ENCODE data around the gene ZDHHC22. TPM values are rescaled to one million over a fixed set of nuclear protein-coding genes. Genes with fewer than 3 reads are reported as not detected.

ZDHHC22 gene
- total and polyA plus RNA-seq, 2 experiments from 2014 or later: 17.6 to 32.1 TPM

DNA sequence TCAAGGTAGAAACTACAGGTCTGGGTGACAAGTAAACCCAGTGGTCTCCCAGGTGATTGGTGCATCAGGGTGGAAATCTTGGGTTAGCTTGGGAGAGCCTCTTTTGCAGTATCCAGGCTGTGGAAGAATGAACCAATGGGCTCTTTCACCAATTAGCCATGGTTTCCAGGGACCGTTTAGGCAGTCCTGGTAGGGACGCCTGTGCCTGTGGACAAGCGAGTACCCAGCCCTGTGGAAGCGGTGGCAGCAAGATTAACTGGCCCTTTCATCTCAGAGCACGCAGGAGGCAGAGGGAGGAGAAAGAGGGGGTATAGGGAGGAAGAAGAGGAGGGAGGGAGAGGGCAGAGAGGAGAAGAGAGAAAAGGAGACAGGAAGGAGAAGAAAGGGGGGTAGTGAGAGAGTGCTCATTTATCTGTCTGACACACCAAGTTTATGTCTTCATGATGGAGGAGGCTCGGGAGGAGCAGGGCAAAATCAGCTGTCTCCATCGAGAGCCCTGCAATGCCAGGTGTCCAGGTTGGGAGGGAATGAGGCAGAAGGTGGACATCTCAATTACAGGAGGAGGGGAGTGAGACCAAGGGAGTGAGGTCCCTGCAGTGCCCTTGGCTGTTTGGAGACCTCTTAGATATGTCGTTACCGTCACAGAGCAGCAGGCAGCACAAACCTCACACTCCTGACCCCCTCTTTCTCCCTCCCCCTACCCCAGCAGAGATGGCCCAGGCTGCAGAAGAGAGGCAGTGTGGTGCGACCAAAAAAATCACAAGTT, 4.6 kb upstream of the ZDHHC22 start:
- no peak for DNase-seq (ENCODE audit: low spot score)
- no peaks in the 10 kb centered on the region for H3K27me3 ChIP-seq (ENCODE audit: insufficient read depth)
- no peaks in the 10 kb centered on the region for H3K9me2 ChIP-seq (ENCODE audit: insufficient read depth)
- H3K27ac ChIP-seq (ENCODE audit: low read depth): no peak overlapping the region
- no peak overlapping the region for H2AFZ ChIP-seq
- H3F3A ChIP-seq (replicated peaks; ENCODE audit: low read depth): peaks cover 13% of the 10 kb centered on the region
- TF ChIP-seq STAT1 (IDR thresholded peaks at IDR 0.05; ENCODE audit: unreplicated experiment): no peak
- TF ChIP-seq, protein P1, sequence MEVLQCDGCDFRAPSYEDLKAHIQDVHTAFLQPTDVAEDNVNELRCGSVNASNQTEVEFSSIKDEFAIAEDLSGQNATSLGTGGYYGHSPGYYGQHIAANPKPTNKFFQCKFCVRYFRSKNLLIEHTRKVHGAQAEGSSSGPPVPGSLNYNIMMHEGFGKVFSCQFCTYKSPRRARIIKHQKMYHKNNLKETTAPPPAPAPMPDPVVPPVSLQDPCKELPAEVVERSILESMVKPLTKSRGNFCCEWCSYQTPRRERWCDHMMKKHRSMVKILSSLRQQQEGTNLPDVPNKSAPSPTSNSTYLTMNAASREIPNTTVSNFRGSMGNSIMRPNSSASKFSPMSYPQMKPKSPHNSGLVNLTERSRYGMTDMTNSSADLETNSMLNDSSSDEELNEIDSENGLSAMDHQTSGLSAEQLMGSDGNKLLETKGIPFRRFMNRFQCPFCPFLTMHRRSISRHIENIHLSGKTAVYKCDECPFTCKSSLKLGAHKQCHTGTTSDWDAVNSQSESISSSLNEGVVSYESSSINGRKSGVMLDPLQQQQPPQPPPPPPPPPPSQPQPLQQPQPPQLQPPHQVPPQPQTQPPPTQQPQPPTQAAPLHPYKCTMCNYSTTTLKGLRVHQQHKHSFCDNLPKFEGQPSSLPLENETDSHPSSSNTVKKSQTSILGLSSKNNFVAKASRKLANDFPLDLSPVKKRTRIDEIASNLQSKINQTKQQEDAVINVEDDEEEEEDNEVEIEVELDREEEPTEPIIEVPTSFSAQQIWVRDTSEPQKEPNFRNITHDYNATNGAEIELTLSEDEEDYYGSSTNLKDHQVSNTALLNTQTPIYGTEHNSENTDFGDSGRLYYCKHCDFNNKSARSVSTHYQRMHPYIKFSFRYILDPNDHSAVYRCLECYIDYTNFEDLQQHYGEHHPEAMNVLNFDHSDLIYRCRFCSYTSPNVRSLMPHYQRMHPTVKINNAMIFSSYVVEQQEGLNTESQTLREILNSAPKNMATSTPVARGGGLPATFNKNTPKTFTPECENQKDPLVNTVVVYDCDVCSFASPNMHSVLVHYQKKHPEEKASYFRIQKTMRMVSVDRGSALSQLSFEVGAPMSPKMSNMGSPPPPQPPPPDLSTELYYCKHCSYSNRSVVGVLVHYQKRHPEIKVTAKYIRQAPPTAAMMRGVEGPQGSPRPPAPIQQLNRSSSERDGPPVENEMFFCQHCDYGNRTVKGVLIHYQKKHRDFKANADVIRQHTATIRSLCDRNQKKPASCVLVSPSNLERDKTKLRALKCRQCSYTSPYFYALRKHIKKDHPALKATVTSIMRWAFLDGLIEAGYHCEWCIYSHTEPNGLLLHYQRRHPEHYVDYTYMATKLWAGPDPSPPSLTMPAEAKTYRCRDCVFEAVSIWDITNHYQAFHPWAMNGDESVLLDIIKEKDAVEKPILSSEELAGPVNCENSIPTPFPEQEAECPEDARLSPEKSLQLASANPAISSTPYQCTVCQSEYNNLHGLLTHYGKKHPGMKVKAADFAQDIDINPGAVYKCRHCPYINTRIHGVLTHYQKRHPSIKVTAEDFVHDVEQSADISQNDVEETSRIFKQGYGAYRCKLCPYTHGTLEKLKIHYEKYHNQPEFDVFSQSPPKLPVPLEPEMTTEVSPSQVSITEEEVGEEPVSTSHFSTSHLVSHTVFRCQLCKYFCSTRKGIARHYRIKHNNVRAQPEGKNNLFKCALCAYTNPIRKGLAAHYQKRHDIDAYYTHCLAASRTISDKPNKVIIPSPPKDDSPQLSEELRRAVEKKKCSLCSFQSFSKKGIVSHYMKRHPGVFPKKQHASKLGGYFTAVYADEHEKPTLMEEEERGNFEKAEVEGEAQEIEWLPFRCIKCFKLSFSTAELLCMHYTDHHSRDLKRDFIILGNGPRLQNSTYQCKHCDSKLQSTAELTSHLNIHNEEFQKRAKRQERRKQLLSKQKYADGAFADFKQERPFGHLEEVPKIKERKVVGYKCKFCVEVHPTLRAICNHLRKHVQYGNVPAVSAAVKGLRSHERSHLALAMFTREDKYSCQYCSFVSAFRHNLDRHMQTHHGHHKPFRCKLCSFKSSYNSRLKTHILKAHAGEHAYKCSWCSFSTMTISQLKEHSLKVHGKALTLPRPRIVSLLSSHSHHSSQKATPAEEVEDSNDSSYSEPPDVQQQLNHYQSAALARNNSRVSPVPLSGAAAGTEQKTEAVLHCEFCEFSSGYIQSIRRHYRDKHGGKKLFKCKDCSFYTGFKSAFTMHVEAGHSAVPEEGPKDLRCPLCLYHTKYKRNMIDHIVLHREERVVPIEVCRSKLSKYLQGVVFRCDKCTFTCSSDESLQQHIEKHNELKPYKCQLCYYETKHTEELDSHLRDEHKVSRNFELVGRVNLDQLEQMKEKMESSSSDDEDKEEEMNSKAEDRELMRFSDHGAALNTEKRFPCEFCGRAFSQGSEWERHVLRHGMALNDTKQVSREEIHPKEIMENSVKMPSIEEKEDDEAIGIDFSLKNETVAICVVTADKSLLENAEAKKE (CRISPR knock-in tag; IDR thresholded peaks at IDR 0.05): no peak
- no peaks in the 10 kb centered on the region; the same call in 2 of the 3 replicates for H3K9me3 Mint-ChIP-seq
- peak overlapping the region; percentile 38; the same call in 1 of the 2 replicates for H3K4me3 ChIP-seq
- no peaks in the 10 kb centered on the region for H3K36me3 ChIP-seq (ENCODE audit: insufficient read depth)
- ATAC-seq: no peak
- H3K4me3 Mint-ChIP-seq: peak overlapping the region; percentile 21; the same call in 2 of the 3 replicates
- H3K4me2 ChIP-seq: peak overlapping the region; percentile 91
- H4K20me1 ChIP-seq (replicated peaks; ENCODE audit: insufficient read depth): no peaks in the 10 kb centered on the region
- no peak overlapping the region; the same call in 1 of the 2 replicates for H3K27ac Mint-ChIP-seq
- no peaks in the 10 kb centered on the region; the same call in 2 of the 3 replicates for H3K36me3 Mint-ChIP-seq (ENCODE audit: low read depth)
- peaks cover 9% of the 10 kb centered on the region for H3K27me3 Mint-ChIP-seq (ENCODE audit: insufficient read depth, low read depth, poor library complexity)
- H3K4me1 Mint-ChIP-seq: peaks cover 54% of the 10 kb centered on the region
- peaks cover 51% of the 10 kb centered on the region for H3K4me1 ChIP-seq (ENCODE audit: insufficient read depth)
- H3K79me2 ChIP-seq (replicated peaks; ENCODE audit: insufficient read depth): peaks cover 24% of the 10 kb centered on the region

DNA sequence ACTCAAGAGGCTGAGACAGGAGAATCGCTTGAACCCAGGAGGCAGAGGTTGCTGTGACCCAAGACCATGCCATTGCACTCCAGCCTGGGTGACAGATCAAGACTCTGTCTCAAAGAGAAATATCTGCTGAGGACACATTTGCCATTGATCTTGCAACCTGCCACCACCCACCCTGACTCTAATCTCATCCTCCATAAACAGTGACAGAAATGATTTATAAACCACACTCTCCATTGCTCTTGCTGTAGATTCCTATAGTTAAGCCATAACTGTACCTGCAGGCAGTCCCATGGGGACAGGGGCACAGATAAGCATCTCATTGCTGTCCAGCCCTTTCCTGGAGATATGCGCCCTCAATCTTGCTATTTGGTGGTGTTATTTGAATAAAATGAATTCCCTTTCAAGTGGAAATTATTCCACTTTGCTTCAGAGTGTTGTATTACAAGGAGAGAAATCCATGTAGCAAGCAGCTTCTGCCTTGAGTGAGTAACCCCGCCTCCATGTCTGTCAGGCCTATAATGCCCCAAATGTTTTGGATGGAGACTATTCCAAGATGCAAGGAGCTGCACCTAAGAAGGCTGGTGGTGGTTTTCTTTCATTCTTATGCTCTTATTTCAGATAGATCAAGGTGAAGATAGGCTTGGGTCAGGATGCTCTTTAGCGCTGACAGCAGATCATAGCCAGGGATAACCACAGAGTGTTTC, 3.0 kb upstream of the ZDHHC22 start:
- no peaks in the 10 kb centered on the region for H3K9me2 ChIP-seq (ENCODE audit: insufficient read depth)
- peaks cover 13% of the 10 kb centered on the region for H3F3A ChIP-seq (replicated peaks; ENCODE audit: low read depth)
- H3K36me3 Mint-ChIP-seq (ENCODE audit: low read depth): no peaks in the 10 kb centered on the region; the same call in 2 of the 3 replicates
- ATAC-seq: no peak
- peak overlapping the region; percentile 91 for H3K4me2 ChIP-seq
- peaks cover 30% of the 10 kb centered on the region for H3K79me2 ChIP-seq (replicated peaks; ENCODE audit: insufficient read depth)
- TF ChIP-seq, protein P2, sequence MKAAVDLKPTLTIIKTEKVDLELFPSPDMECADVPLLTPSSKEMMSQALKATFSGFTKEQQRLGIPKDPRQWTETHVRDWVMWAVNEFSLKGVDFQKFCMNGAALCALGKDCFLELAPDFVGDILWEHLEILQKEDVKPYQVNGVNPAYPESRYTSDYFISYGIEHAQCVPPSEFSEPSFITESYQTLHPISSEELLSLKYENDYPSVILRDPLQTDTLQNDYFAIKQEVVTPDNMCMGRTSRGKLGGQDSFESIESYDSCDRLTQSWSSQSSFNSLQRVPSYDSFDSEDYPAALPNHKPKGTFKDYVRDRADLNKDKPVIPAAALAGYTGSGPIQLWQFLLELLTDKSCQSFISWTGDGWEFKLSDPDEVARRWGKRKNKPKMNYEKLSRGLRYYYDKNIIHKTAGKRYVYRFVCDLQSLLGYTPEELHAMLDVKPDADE (IDR thresholded peaks at IDR 0.05): no peak
- TF ChIP-seq ZNF331 (CRISPR knock-in tag; IDR thresholded peaks at IDR 0.05; ENCODE audit: low read depth) (no peak), CREB1 (CRISPR knock-in tag; IDR thresholded peaks at IDR 0.05; ENCODE audit: low read depth) (no peak), STAT1 (IDR thresholded peaks at IDR 0.05; ENCODE audit: unreplicated experiment) (no peak)
- no peaks in the 10 kb centered on the region for H3K36me3 ChIP-seq (ENCODE audit: insufficient read depth)
- H3K27ac ChIP-seq (ENCODE audit: low read depth): peak overlapping the region; percentile 91; the same call in 1 of the 2 replicates
- no peak for DNase-seq (ENCODE audit: low spot score)
- H3K4me1 Mint-ChIP-seq: peaks cover 55% of the 10 kb centered on the region
- H2AFZ ChIP-seq: peak overlapping the region; percentile 40; the same call in 1 of the 2 replicates
- H3K4me3 ChIP-seq: peak overlapping the region; percentile 93; the same call in 1 of the 2 replicates
- H3K4me1 ChIP-seq (ENCODE audit: insufficient read depth): peaks cover 51% of the 10 kb centered on the region
- H3K27me3 ChIP-seq (ENCODE audit: insufficient read depth): no peaks in the 10 kb centered on the region
- no peaks in the 10 kb centered on the region; the same call in 2 of the 3 replicates for H3K9me3 Mint-ChIP-seq
- peak overlapping the region; percentile 12; the same call in 2 of the 3 replicates for H3K4me3 Mint-ChIP-seq
- no peak overlapping the region for H3K27ac Mint-ChIP-seq
- no peaks in the 10 kb centered on the region for H4K20me1 ChIP-seq (replicated peaks; ENCODE audit: insufficient read depth)
- H3K27me3 Mint-ChIP-seq (ENCODE audit: insufficient read depth, low read depth, poor library complexity): peaks cover 16% of the 10 kb centered on the region
